Forelimb muscle (tissue), 1 donor: ENCODE data around the gene NIN. TPM values are rescaled to one million over a fixed set of nuclear protein-coding genes. Genes with fewer than 3 reads are reported as not detected.

ENCODE experiments used
- DNase-seq: peaks from one replicate; pipeline ENCODE4 v3.0.0-alpha.2; 2013; ENCODE audit warnings: low read depth
- polyA plus RNA-seq: library from polyadenylated mRNA; unstranded; fragments of 120-200 nt; gene quantifications from one replicate; pipeline ENCODE4 v1.2.1, GENCODE V29; 2013; ENCODE audit not compliant: insufficient read length

The NIN gene
- polyA plus RNA-seq, 1 donor: 40.2 TPM

DNA sequence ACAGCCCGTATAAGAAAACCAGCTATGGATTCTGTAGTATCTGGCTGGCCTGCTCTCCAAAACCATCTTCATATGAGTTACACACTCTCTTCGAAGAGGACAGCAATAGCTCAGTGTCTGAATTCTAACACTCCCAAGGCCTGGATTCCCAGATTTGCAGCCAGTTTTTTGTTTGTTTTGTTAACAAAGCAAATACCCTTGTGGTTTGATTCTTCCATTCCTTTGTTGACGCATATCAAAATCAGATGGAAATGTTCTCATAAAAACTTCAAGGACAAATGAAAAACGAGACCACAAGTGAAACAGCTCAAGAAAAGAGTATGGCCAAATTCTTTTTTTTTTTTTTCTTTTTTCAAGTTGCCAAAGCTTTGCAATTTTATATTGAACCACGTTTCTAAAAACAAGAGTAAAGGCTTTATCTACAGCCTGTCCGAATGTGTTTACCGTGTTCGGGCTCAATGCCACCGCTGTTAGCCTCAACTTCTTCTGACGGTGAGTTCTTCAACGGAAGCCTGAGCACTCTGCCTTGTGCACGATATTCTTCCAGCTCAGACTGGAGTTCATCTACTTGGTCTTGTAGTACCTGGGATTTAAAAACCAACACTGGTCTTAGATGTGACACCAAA lies 67.5 kb downstream of the NIN start:
- no peak for DNase-seq

DNA sequence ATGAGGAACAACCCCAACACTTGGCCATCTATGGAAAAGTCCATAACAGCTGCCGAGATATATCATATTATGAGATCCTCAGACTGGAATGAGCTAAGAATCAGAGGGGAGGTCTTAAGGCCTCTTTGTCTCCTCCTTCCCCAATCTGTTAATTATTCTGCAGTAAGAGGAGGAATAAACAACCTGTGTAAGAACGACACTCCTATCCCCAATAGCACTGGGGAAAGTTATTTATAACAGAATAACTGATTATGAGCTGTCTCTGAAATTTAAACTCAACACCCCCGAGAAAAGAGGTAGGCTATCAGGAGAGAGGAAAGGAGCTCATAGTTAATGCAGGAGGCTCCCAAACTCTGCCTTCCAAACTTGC lies 68.0 kb downstream of the NIN start:
- no peak for DNase-seq

DNA sequence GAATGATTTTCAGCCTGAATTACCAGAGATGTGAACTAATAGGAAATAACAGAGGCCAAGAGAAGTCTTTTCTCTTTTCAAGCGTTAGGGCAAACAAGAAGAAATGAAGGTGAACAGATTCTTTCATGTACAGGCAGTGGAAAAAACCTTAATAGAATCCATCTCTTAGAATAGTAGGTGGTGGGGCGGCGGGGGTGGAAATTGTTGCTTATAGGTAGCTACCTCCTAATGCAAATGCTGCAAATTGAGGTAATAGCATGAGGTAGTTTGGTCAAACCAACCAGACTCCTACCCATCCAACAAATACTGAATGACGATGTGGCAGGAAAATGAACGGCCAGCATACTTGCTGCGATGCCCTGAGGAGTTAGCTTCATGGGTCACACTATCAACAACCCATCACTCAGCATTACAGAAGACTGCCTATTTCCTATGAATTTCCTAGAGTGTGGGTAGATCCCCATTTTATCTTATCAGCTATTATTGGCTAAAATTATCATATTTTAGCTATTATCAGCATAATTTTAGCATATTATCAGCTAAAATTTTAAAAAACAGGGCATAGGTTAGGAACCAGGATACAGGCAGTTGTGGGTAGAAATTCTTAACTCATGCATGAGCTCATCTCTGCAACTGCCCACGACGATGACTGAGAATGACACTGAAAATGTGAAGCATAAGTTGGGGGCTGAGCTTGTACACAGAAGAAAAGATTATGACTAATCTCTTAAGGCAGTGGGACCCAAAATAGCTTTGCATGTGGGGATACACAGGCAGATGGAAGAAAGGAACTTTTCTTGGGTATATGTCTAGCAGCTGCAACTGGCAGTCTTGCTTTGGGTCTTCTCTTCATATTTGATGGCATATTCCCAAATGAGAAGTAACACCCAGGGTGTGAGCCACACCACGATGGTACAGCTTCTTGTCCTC lies 68.7 kb downstream of the NIN start:
- DNase-seq: no peak

DNA sequence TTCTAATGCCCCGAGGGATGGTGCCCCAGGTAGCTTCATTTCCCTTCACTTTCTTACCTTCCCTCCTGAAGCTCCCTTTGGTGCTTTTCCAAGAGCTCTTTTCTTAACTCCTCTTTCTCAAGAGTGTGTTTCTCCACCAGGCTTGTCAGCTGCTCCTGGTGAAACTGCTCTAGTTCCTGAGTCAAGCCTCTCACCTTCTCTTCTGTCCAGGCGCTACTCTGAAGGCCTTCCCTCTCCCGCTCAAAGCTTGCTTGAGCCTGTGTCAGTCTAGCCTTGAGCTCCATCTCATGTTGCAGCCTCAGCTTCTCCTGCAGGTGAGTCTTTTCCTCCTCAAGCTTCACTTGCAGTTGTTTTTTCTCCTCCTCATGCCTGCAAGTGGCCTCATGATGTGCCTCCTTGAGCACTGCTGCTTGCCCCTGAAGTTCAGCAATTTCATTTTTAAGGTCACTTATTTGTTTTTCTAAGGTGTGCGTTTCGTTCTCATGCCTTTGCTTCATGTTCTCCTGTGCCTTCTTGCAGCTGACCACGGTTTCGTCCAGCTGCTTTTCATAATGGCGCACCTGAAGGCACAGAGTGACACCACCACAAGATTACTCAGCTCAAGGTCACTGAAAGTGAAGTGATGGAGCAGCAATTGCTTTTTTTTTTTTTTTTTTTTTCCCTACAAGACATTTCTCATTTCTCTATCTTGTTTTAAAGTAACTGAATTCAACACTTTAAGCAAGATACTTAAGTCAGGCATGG lies 71.0 kb downstream of the NIN start:
- no peak for DNase-seq

DNA sequence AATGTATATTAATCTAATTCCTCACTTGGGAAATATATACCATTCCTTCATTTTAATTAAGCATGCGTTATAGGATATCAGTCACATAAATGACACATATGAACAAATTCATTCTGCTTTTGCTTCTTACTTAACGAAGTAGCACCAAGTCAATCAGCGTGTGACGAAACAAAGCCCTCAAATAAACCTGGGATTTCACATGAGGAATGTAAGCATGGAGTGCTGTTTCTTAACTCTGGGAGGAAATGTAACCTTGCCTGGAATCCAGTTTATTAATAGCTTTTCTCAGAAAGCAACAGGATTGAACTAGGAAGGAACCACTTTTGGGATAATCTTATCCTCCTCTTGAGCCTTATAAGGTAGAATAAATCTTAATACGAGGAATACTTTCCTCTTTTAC lies 72.0 kb downstream of the NIN start:
- no peak for DNase-seq

DNA sequence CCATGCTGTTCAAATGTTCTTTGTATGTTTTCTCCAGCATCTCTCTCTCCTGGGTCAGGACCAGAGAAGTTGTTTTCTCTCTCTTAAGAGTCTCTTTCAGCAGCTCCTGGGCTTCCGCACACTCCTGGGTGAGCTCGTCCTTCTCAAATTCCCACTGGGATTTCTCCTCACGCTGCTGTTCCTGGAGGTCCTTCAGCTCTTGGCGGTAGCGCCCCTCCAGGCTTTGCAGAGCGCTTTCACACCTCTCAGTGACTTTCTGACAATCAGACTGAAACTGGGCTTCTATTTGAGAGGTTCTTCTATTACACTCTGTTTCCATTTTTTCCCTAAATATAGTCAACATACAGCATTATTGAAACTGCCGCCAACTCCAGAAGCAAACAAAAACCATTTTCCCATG lies 72.7 kb downstream of the NIN start:
- no peak for DNase-seq

DNA sequence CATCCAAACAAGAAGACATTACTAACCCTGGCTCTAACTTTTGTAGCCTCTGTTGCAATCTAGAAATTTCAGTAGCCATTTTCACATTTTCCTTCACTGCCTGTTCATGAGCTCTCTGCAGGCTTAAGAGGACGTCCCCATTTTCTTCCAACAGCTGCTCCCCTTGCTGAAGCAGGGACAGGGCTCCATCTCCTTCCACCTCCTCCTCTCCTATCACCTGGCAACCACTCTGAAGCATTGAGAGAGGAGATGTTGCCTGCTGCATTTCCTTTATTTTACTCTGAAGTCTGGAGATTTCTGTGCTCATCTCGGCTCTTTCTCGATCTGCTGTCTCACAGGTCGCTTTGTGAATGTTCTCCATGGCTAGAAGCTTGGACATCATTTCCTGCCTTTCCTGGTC lies 73.3 kb downstream of the NIN start:
- no peak for DNase-seq

DNA sequence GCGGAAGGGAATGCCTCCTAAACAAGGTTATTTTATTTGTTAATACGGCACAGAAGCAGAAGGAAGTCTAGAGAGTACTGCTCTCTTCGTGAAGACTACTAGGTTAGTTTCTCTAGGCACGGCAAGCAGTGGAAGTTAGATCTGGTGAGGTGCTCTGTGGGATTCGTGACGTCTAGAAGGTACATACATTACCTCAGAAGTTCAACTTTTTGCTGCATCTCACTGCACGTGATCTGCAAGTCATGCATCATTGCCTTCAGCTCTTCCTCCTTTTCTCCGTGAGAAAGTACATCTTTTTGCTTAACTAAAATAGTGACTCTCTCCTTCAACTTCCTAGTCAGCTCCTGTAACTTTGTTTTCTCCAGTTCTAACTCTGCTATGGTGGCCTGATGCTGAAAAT lies 74.7 kb downstream of the NIN start:
- DNase-seq: no peak

DNA sequence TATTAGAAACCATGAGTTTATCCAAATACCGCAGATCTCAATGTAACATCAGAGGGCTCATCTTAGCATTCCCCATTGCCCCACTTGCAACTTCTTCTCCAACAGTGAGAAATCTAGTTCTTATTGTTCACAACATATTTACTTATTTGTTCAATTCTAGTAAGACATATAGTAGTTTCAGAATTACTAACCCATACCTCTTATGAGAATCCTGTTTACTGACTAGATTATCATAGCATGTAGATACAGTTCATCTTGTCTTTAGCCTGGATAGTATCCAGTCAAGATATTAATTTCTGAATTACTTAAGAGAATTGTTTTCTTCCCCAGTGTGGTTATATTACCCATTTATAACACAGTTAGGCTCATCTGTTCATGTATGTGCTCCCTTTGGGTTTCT lies 80.6 kb downstream of the NIN start:
- no peak for DNase-seq

DNA sequence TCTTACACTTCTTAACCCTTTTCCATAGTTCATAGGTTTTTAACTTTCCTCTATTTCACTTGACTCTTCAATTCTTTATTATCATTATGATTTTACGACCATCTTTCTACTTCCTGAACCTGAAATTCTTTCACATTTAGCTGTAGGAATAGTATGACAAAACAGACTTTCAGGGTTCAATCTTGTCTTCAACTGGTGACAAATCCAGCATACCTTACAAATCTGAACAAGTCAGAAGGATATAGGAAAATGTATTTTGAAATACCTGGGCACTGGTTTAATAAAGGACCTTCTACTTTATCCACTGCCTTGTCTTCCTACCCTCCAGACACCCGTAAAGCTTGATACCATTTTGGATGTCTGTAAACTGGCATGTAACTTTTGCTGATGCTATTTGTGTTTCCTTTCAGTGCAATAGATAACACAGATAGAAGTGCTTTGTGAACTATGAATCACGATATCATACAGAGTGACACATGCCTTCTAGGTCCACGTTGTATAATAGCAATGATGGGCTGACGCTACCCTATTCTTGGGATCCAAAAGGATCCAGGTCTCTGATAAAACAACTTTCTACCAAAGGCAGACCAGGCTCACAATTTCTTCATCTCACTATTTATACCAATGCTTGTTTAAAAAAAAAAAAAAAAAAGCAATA lies 85.4 kb downstream of the NIN start:
- DNase-seq: no peak

DNA sequence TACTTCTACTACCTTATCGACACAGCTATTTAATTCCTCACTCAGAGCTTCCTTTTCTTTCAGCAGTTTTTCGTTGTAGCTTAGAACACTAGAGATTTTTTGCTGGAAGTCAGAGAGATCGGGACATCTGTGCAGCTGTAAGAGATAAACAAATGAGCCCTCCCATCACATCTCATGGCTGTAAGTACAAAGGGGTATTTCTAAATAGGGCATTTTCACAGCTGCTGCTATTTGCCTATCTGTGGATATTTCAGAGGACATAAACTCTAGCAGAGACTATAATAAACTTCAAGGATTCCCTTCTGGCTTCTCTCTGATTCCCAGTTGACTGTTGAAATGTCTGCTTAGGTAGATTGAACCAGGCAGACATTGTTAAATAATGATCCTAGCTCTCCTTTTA lies 86.7 kb downstream of the NIN start:
- DNase-seq: no peak

DNA sequence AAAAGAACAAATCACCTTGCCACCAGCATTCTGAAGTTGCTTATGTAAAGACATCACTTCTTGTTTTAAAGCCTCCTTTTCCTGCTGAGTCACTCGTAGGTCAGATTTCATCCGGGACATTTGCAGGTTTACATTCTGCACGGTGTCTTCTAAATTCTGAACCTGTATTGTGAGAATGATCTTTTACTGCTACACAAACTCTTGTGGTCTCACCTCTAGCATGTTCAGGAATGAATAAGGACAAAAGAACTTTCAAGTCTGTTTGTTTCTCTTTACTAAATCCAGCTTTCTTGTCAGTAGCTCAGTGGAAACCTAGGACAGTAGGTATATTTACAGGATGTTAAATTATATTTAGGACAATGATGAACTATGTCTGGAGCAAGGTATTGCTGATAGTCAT lies 89.4 kb downstream of the NIN start:
- DNase-seq: no peak

DNA sequence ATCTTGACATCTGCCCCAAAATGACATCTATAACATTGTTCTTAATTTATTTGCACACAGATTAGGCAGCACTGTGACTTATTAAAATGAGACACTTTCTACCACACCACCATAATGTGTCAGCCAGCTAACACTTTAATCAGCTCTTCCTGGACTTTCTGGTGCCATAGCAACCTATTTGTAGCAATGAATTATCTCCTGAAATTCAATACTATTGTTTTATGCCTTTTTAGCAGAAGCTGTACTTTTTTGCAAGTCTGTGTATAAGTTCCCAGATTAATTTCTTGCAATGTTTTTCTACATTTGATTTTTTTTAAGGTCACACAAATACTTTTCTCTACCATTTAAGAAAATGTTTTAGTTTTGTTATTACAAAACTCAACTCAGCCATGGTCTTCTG lies 90.1 kb downstream of the NIN start:
- no peak for DNase-seq

DNA sequence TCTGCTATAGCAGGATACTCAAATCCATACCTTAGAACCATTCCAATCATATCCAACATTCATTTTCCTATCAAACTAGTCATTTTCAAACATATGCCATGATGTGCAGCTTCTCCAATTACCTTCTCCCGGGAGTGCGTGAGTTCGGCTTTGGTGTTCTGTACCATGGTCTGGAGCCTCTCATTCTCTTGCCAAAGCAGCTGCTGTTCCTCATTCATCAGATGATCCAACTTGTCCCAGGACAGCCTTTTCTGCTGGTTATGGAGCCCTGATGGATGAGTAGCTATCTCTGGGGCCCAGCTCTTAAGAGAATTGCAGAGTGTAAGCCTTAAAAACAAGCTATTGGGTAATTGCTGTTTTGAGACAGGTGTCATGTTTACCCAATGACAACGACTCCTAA lies 91.8 kb downstream of the NIN start:
- DNase-seq: no peak

DNA sequence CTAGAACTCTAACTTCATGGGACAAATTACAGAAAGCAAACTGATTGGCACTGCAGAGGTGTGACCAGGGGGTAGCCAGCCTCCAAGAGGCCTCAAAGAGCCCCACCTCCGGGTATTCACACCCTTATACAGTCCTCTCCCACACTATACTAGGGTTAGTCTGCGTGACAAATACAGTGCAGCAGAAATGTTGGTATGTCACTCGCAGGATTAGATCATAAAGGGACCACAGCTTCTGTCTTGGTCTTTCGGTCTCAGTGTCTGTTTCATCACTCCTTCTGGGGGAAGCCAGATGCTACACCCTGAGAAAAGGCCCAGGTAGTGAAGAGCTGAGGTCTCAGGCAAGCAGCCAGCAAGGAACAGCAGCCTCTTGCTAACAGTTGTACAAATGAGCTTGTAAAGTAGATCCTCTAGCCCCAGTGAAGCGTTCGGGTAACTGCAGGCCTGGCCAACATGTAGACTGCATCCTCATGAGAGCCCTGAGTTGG lies 94.0 kb downstream of the NIN start:
- no peak for DNase-seq

DNA sequence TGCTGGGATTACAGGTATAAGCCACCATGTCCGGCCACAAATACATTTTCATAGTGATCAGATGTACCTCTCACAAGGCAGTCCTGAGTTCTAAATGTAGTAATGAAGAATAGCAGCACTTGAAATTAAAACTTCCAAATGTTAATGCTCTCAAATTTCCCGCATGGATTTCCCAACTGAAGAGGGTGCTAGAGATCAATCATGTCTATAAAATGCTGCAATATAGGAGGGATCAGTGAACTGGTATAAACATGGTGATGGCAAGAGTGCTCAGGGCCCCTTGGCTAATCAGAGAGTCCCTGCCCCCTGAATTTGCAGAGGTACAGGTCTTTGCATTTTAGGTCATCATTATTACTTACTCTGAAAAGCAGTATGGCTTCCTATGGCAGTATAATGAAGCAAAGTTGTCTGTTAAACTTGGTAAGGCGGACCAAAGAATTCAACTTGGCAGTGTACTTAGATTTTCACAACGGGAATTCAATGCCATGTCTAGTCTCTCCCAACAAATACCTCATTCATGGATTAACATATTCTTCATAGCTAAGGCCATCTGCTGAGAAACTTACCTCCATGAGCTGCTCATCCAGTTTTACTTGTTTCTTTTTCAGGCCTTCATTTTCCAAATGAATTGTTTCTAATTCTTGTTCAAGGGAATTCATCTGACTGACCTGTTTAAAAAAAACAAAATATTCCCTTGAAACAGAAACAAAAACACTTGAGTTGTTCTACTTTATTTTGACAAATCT lies 95.8 kb downstream of the NIN start:
- DNase-seq: no peak

DNA sequence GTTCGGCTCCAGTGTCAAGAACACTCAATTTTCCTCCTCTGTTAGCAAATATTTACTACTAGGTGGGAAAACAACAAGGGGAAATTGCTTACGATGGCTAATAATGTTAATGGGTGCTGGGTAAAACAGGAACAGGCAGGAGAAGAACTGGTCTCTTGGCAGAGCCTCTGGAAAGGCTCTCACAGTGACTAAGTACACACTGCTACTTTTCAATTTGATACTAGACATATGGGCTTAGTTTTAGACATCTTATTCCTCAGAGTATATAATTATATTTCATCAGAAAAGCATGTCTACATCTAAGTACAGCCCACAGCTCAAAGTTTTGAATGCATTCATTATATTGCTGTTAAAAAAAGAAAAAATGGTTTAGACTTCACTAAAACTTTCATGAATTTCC lies 97.5 kb downstream of the NIN start:
- DNase-seq: no peak

DNA sequence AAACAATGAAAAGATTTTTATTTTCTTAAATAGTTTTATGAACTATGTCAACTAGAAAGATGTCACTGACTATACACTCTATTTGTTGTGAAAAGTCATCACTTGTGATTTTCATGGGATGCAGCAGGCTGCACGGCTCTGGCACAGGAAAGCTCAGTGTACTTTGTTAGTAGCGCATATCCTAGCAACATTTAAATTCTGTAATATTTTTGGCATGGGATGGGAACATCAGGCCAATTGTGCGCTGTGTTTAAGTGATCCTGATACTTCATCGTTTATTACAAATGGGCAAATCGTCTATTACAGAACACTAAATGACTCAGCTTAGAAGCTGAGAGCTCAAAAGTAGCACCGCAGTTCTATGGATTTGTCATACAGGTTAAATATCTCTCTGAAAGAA lies 102.1 kb downstream of the NIN start:
- no peak for DNase-seq

DNA sequence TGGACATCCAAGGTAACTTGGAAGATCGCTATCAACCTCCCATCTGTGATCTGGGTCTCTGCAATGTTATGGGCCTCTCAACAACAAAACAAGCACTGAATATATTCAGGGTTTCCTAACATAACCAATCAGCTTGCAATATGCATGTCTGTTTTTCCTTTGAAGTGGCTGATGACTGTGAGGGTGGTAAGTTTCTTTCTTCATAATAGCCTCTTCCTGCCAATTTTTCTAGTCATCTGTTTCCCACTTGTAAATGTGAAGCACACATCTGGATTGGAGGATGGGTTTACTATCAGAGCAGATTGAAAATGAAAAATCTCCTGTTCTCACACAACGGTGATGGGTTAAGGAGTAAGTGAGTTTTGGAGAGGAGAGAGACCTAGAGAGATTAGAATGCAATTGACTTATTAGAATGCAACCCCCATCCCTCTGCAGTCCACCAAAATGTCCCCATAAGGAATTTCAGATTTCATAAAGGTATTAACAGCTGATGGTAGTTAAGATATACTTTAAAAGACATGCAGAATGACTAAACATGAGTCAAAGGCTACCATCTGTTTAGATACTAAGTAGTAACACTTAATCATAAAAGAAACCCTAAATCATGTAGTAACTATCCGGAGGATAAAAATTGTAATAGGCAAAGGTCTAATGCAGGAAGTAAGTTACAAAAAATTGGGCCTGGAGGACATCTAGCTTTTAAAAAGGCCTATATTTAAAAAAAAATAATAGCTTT lies 104.4 kb downstream of the NIN start:
- DNase-seq: no peak

DNA sequence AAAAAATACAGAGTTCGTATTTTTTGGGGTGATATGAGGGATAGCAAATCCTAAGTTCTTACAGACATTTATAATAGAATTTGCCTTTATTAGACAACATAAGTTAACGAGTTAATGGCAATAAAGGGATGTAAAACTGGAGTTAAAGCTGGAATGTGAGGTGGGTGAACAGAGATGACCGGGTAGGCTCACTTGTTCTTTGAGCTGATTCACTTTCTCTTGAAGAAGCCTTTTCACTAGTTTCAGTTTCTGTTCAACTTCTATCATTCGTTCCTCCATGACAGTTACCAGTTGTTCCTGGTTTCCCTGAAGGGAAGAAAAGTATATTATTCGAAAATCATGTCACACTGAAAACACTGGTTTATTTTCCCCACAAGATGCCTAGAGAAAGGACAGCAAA lies 105.2 kb downstream of the NIN start:
- no peak for DNase-seq
